ENCODE measurements around the gene NRDE2. TPM values are rescaled to one million over a fixed set of nuclear protein-coding genes. Genes with fewer than 3 reads are reported as not detected.

Gene NRDE2
- total RNA-seq, 1 experiment from 2014 or later = 20.1 TPM

DNA sequence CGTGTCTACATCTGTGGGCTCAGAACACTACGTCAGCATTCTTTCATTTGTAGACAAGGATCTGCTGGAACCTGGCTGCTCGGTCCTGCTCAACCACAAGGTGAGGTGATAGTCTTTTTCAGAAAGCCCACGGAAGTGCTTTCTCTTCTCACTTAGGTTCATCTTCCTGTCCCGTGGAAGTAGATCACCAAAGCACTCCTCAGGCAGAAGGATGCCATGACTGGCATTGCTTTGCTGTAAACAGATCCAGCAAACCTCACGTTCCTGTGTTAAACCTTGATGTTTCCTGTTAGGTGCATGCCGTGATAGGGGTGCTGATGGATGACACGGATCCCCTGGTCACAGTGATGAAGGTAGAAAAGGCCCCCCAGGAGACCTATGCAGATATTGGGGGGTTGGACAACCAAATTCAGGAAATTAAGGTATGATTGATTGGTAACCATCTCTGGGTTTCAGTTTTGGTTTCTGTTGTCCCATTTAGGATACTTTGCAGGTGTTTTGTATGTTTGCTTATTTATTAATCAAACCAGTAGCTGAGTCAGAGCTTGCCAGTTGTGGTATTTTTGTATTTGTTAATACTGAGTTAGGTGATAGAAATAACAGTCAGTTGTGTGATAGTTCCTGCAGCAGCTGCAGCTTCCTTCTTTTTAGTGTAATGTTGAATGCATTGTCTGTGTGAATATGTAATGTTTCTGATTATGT, 67.8 kb downstream of the NRDE2 start:
- Histone ChIP-seq H3K79me2 (ENCODE audit: insufficient read depth, low read length) (peaks cover 22% of the 10 kb centered on the region), H3K4me2 (ENCODE audit: low read length) (no peak overlapping the region), H2AFZ (ENCODE audit: low read depth, low read length, poor library complexity, severe bottlenecking) (no peak overlapping the region), H3K9me2 (ENCODE audit: insufficient read depth) (no peaks in the 10 kb centered on the region), H3K27ac (ENCODE audit: low read depth, low read length) (no peak overlapping the region), H3K9me3 (ENCODE audit: control insufficient read depth in 1 of 2, insufficient read depth in 1 of 2, low read depth in 1 of 2, low read length in 2 of 2) (no peaks in the 10 kb centered on the region), H4K20me1 (ENCODE audit: insufficient read depth) (no peaks in the 10 kb centered on the region), H3K36me3 (ENCODE audit: control insufficient read depth in 1 of 2, insufficient read depth in 2 of 2, low read length in 2 of 2) (peaks cover 58 to 64% of the 10 kb centered on the region in 2 experiments), H3K4me1 (ENCODE audit: control insufficient read depth in 1 of 2, insufficient read depth in 2 of 2, low read length in 2 of 2) (no peaks in the 10 kb centered on the region), H3K27me3 (ENCODE audit: insufficient read depth, low read length) (no peaks in the 10 kb centered on the region), H3K9ac (ENCODE audit: low read length) (no peak overlapping the region), H3K4me3 (replicated peaks in 1 of 2; ENCODE audit: low read depth in 1 of 2, low read length in 2 of 2) (no peak overlapping the region)
- ATAC-seq = no peak
- CTCF ChIA-PET = no interaction called here
- TF ChIP-seq YY1 (IDR thresholded peaks at IDR 0.05; ENCODE audit: extremely low read depth, insufficient replicate concordance, low read depth, low read length) (no peak), EZH2phosphoT487 (IDR thresholded peaks at IDR 0.05; ENCODE audit: borderline replicate concordance) (no peak), RAD21 (IDR thresholded peaks at IDR 0.05; ENCODE audit: low read depth) (no peak), JUND (IDR thresholded peaks at IDR 0.05) (no peak), CBX3 (IDR thresholded peaks at IDR 0.05; ENCODE audit: low read depth) (no peak), ZBTB33 (IDR thresholded peaks at IDR 0.05; ENCODE audit: extremely low read depth, insufficient replicate concordance, low read length) (no peak), ZNF274 (IDR thresholded peaks at IDR 0.05; ENCODE audit: low read depth, low read length) (no peak), SRF (IDR thresholded peaks at IDR 0.05; ENCODE audit: low read depth) (no peak), ZFX (IDR thresholded peaks at IDR 0.05) (no peak), TCF7L2 (IDR thresholded peaks at IDR 0.05; ENCODE audit: borderline replicate concordance, extremely low read depth, insufficient read depth, insufficient read length) (no peak), CEBPB (IDR thresholded peaks at IDR 0.05; ENCODE audit: low read depth) (no peak)
- TF ChIP-seq, protein P1, sequence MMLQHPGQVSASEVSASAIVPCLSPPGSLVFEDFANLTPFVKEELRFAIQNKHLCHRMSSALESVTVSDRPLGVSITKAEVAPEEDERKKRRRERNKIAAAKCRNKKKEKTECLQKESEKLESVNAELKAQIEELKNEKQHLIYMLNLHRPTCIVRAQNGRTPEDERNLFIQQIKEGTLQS (IDR thresholded peaks at IDR 0.05) = no peak
- TF ChIP-seq, protein P2, sequence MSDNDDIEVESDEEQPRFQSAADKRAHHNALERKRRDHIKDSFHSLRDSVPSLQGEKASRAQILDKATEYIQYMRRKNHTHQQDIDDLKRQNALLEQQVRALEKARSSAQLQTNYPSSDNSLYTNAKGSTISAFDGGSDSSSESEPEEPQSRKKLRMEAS (IDR thresholded peaks at IDR 0.05) = no peak
- intact Hi-C loops (cut with micrococcal nuclease) = no loop called here
- POLR2A ChIA-PET = no interaction called here
- RAD21 ChIA-PET (ENCODE audit: low non-redundant PET in 1 of 2, low total read pairs in 2 of 2, uncharacterized antibody in 2 of 2, unreplicated experiment in 2 of 2) = no interaction called here
- BruUV-seq (replicated peaks) = no TSS peak
- DNase-seq (ENCODE audit: low read depth, low spot score) = no peak
